Fibroblast of lung (primary cell): ENCODE results near the gene DCHS2.

ENCODE experiments used
- CTCF ChIP-seq, 2 donors: IDR thresholded peaks in 1 of 2; conservative IDR thresholded peaks in 1 of 2; 1 replicate in 1 of 2; 2 replicates in 1 of 2; pipeline ENCODE4 v1.5.1; 2011 to 2012; ENCODE audit warnings: low read length in 2 of 2, control low read depth in 1 of 2, inconsistent platforms in 1 of 2, low read depth in 1 of 2, mild to moderate bottlenecking in 1 of 2
- EZH2 ChIP-seq: IDR thresholded peaks from 2 replicates; pipeline ENCODE4 v1.5.1; 2012; ENCODE audit warnings: low read length, control low read depth, mild to moderate bottlenecking; ENCODE audit errors: missing control alignments

- no peak for TF ChIP-seq CTCF (conservative IDR thresholded peaks at IDR 0.05 in 1 of 2, IDR thresholded peaks at IDR 0.05 in 1 of 2; ENCODE audit: low read depth in 1 of 2, low read length in 2 of 2)
- no peak for TF ChIP-seq EZH2
Observed at GRCh38 chr4:154344686-154345085, 146.9 kb downstream of the DCHS2 start.
